Measurements from ENCODE around the gene NIPBL.
"Not testable (repeated sequence)": the region's sequence is repeated elsewhere in the genome, so short reads cannot be mapped to it uniquely, and the experiment has no call there.

The NIPBL gene

GRCh38 chr5:36901077-36901476, 24.5 kb downstream of the NIPBL start:
- H3K27me3 Mint-ChIP-seq, H3K4me3 Mint-ChIP-seq, CTCF ChIA-PET, H3K27ac Mint-ChIP-seq, DNase-seq: not testable (repeated sequence)
- Mint-ChIP-seq H3K36me3 (peaks cover 13% of the 10 kb centered on the region), H3K4me1 (peaks cover 24% of the 10 kb centered on the region), H3K9me3 (peaks cover 12% of the 10 kb centered on the region)

DNA sequence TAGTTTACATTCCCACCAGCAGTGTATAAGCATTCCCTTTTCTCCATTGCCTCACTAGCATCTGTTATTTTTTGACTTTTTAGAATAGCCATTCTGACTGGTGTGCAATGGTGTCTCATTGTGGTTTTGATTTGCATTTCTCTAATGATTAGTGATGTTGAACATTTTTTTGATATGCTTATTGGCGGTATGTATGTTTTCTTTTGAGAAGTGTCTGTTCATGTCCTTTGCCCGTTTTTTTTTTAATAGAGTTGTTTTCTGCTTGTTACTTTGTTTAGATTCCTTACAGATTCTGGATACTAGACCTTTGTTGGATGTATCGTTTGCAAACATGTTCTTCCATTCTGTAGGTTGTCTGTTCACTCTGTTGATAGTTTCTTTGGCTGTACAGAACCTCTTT, 25.3 kb downstream of the NIPBL start:
- Mint-ChIP-seq H3K9me3 (peaks cover 12% of the 10 kb centered on the region), H3K27ac (no peak overlapping the region), H3K4me1 (peaks cover 21% of the 10 kb centered on the region), H3K27me3 (no peaks in the 10 kb centered on the region), H3K4me3 (no peak overlapping the region), H3K36me3 (peaks cover 13% of the 10 kb centered on the region)
- no peak for DNase-seq
- CTCF ChIA-PET = interaction anchor here (0.7 kb wide), 1 partner anchor 652 kb away, joined by 3 read pairs; no protein-coding TSS in a partner anchor

DNA sequence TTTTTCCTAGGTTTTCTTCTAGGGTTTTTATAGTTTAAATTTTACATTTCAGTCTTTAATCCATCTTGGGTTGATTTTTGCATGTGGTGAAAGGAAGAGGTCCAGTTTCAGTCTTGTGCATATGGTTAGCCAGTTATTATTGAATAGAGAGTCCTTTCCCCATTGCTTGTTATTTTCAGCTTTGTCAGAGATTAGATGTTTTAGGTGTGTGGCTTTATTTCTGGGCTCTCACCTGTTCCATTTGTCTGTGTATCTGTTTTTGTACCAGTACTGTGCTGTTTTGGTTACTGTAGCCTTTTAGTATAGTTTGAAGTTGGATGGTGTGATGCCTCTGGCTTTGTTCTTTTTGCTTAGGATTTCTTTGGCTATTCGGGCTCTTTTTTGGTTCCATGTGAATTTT, 25.8 kb downstream of the NIPBL start:
- DNase-seq = no peak
- Mint-ChIP-seq H3K27ac (peak overlapping the region; percentile 43), H3K27me3 (no peaks in the 10 kb centered on the region), H3K4me1 (peaks cover 21% of the 10 kb centered on the region), H3K36me3 (peaks cover 13% of the 10 kb centered on the region), H3K9me3 (peaks cover 12% of the 10 kb centered on the region), H3K4me3 (no peak overlapping the region)
- CTCF ChIA-PET = interaction anchor here (0.7 kb wide), 1 partner anchor 652 kb away, joined by 3 read pairs; no protein-coding TSS in a partner anchor

- CTCF ChIA-PET = interaction anchor here (1.8 kb wide), 1 partner anchor 37 kb away, joined by 3 read pairs; no protein-coding TSS in a partner anchor
- no peak overlapping the region for H3K27ac Mint-ChIP-seq
- no peaks in the 10 kb centered on the region for H3K27me3 Mint-ChIP-seq
- no peak for DNase-seq
- peaks cover 12% of the 10 kb centered on the region for H3K9me3 Mint-ChIP-seq
- H3K4me1 Mint-ChIP-seq = peaks cover 28% of the 10 kb centered on the region
- H3K36me3 Mint-ChIP-seq = peaks cover 13% of the 10 kb centered on the region
- H3K4me3 Mint-ChIP-seq = no peak overlapping the region
Observed at GRCh38 chr5:36904677-36905076, 28.1 kb downstream of the NIPBL start.

- Mint-ChIP-seq H3K9me3 (peaks cover 2% of the 10 kb centered on the region), H3K27ac (no peak overlapping the region), H3K36me3 (peaks cover 5% of the 10 kb centered on the region), H3K4me3 (no peak overlapping the region), H3K4me1 (peaks cover 18% of the 10 kb centered on the region), H3K27me3 (no peaks in the 10 kb centered on the region)
- no peak for DNase-seq
- CTCF ChIA-PET = no interaction called here
Observed at GRCh38 chr5:36908544-36909260, 32.1 kb downstream of the NIPBL start.

DNA sequence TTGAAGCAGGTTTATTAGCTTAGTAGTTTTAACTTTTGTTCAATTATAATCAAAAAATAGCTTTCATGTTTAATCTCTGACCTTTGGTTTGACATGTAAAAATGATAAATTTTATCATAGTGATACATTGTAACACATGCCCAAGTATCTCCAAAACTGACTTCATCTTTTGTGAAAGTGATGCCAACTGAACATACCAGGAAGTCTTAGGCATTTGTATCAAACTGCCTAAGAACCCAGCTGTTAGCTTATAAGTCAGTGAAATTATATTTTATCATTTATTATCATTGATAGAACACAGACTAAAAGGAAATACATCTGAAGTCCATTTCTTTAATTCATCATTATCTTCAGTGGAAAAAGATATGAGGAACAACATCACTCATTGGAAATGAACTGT, 39.1 kb downstream of the NIPBL start:
- Mint-ChIP-seq H3K4me3 (no peak overlapping the region), H3K4me1 (peaks cover 3% of the 10 kb centered on the region), H3K36me3 (peaks cover 9% of the 10 kb centered on the region), H3K27me3 (no peaks in the 10 kb centered on the region), H3K9me3 (peaks cover 8% of the 10 kb centered on the region), H3K27ac (no peak overlapping the region)
- CTCF ChIA-PET = no interaction called here
- DNase-seq = no peak

DNA sequence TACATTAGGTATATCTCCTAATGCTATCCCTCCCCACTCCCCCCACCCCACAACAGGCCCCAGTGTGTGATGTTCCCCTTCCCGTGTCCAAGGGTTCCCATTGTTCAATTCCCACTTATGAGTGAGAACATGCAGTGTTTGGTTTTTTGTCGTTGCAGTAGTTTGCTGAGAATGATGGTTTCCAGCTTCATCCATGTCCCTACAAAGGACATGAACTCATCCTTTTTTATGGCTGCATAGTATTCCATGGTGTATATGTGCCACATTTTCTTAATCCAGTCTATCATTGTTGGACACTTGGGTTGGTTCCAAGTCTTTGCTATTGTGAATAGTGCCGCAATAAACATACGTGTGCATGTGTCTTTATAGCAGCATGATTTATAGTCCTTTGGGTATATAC, 40.0 kb downstream of the NIPBL start:
- DNase-seq, H3K27ac Mint-ChIP-seq, H3K4me1 Mint-ChIP-seq, CTCF ChIA-PET, H3K4me3 Mint-ChIP-seq, H3K27me3 Mint-ChIP-seq, H3K9me3 Mint-ChIP-seq: not testable (repeated sequence)
- peaks cover 12% of the 10 kb centered on the region for H3K36me3 Mint-ChIP-seq

GRCh38 chr5:36917358-36917757, 40.8 kb downstream of the NIPBL start:
- H3K9me3 Mint-ChIP-seq, H3K27ac Mint-ChIP-seq, DNase-seq, H3K4me1 Mint-ChIP-seq, H3K27me3 Mint-ChIP-seq, H3K4me3 Mint-ChIP-seq, CTCF ChIA-PET: not testable (repeated sequence)
- H3K36me3 Mint-ChIP-seq = peaks cover 12% of the 10 kb centered on the region

- no peak overlapping the region for H3K27ac Mint-ChIP-seq
- H3K36me3 Mint-ChIP-seq = peaks cover 12% of the 10 kb centered on the region
- peaks cover 8% of the 10 kb centered on the region for H3K9me3 Mint-ChIP-seq
- H3K4me1 Mint-ChIP-seq = peaks cover 3% of the 10 kb centered on the region
- H3K4me3 Mint-ChIP-seq = no peak overlapping the region
- DNase-seq = no peak
- CTCF ChIA-PET = no interaction called here
- no peaks in the 10 kb centered on the region for H3K27me3 Mint-ChIP-seq
Observed at GRCh38 chr5:36919238-36919637, 42.7 kb downstream of the NIPBL start.

DNA sequence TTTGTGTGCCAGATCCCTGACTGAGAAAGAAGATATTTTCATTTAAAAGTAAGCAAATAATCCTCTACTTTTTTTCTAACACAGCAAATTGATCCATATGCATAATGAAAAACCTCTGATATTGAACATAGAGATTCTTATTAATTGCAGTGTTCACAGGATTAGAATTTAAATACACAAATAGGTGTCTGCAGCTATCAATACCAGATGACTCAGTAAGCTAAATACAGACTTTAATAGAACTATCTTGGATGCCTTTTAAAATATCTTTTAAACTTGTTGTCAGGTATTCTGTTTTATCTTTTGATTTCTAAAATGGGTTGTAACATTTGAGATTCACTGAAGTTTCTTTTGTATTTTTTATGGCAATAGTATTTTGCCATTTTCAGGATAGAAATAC, 43.1 kb downstream of the NIPBL start:
- no peak overlapping the region for H3K4me3 Mint-ChIP-seq
- H3K27me3 Mint-ChIP-seq = no peaks in the 10 kb centered on the region
- peaks cover 3% of the 10 kb centered on the region for H3K4me1 Mint-ChIP-seq
- H3K27ac Mint-ChIP-seq = no peak overlapping the region
- DNase-seq = no peak
- peaks cover 12% of the 10 kb centered on the region for H3K36me3 Mint-ChIP-seq
- CTCF ChIA-PET = no interaction called here
- peaks cover 8% of the 10 kb centered on the region for H3K9me3 Mint-ChIP-seq

DNA sequence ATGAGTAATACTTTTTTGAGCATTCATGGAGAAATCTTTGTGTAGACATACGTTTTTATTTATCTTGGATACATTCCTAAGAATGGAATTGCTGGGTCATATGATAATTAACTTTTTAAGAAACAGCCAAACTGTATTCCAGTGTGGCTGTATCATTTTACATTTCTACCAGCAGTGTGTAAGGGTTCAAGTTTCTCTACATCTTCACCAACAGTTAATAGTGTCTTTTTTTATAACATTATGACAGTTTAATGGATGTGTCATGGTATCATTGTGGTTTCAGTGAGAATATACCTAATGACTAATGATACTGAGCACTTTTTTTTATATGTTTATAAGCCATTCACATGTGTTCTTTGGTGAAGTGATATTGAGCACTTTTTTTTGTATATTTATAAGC, 52.4 kb downstream of the NIPBL start:
- no peak for DNase-seq
- Mint-ChIP-seq H3K27me3 (no peaks in the 10 kb centered on the region), H3K4me3 (no peak overlapping the region), H3K27ac (no peak overlapping the region), H3K9me3 (no peaks in the 10 kb centered on the region), H3K36me3 (peaks cover 18% of the 10 kb centered on the region), H3K4me1 (peaks cover 7% of the 10 kb centered on the region)
- CTCF ChIA-PET = no interaction called here

DNA sequence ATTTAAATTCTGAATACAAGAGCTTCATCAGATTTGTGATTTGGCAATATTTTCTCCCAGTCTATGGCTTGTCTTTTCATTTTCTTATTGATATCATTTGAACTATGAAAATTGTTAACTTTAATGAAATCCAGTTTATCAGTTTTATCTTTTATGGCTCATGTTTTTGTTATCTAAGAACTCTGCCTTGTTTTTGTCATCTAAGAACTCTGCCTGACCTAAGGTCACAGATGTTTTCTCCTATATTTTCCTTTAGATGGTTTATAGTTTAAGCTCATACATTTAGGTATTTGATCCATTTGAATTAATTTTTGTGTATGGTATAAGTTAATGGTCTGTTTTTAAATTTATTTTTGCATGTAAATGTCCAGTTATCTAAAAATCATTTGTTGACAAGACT, 52.9 kb downstream of the NIPBL start:
- no peaks in the 10 kb centered on the region for H3K27me3 Mint-ChIP-seq
- DNase-seq = no peak
- H3K4me3 Mint-ChIP-seq = no peak overlapping the region
- H3K9me3 Mint-ChIP-seq = no peaks in the 10 kb centered on the region
- no peak overlapping the region for H3K27ac Mint-ChIP-seq
- peaks cover 18% of the 10 kb centered on the region for H3K36me3 Mint-ChIP-seq
- peaks cover 7% of the 10 kb centered on the region for H3K4me1 Mint-ChIP-seq
- CTCF ChIA-PET = no interaction called here

DNA sequence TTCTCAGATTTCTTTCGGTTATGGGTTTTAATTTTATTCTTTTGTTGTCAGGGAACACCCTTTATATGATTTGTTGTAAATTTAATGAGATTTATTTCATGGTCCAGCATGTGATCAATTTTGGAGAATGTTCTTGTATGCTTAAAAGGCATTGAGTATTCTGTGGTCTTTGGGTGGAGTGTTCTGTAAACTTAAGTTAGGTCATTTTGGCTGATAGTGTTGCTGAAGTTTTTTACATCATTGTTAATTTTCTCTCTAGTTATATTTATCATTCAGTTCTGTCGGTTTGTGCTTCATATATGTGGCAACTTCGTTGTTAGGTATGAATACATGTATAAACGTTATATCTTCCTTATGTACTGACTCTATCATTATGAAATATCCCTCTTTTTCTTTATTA, 55.5 kb downstream of the NIPBL start:
- H3K9me3 Mint-ChIP-seq = no peaks in the 10 kb centered on the region
- H3K27ac Mint-ChIP-seq = no peak overlapping the region
- no peaks in the 10 kb centered on the region for H3K27me3 Mint-ChIP-seq
- CTCF ChIA-PET = no interaction called here
- no peak for DNase-seq
- peaks cover 7% of the 10 kb centered on the region for H3K4me1 Mint-ChIP-seq
- H3K36me3 Mint-ChIP-seq = peaks cover 13% of the 10 kb centered on the region
- H3K4me3 Mint-ChIP-seq = no peak overlapping the region

- H3K4me1 Mint-ChIP-seq = peaks cover 5% of the 10 kb centered on the region
- CTCF ChIA-PET = no interaction called here
- no peaks in the 10 kb centered on the region for H3K27me3 Mint-ChIP-seq
- H3K9me3 Mint-ChIP-seq = no peaks in the 10 kb centered on the region
- H3K4me3 Mint-ChIP-seq = no peak overlapping the region
- peaks cover 13% of the 10 kb centered on the region for H3K36me3 Mint-ChIP-seq
- H3K27ac Mint-ChIP-seq = no peak overlapping the region
- DNase-seq = no peak
Observed at GRCh38 chr5:36932699-36933098, 56.1 kb downstream of the NIPBL start.

DNA sequence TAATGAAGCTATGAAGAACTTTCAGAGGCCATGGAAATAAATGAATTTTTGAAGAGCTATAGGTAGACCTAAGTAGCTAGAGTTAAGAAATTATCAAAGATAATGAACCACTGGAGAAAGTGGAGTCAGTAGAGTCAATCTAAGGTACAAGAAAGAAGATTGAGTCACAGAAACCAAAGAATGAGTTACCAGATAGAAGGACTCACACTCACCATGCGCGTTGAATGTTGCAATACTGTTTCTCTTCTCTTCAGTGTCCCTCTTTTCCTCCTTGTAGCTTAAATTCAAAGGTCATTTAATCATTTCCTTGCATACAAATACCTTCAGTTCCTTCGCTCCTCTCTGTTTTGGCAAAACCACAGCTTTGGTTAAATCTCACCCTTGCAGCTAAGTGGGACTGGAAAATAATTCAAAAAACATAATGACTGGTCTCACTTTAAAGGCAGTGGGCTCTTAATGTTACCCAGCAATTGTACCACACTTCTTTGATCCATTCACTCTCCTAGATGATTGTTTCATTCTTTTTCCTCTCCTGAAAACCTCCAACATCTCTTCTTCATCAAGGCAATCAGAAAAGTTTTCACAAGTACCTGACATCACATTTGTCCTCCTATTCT, 58.3 kb downstream of the NIPBL start:
- Mint-ChIP-seq H3K27me3 (no peaks in the 10 kb centered on the region), H3K4me1 (no peaks in the 10 kb centered on the region), H3K27ac (no peak overlapping the region), H3K4me3 (no peak overlapping the region), H3K9me3 (no peaks in the 10 kb centered on the region), H3K36me3 (peaks cover 13% of the 10 kb centered on the region)
- CTCF ChIA-PET = no interaction called here
- no peak for DNase-seq

All from activated naive CD4-positive, alpha-beta T cell treated with anti-CD3 and anti-CD28 coated beads, Interleukin-2, amount 10 ng/mL, durations not matched to agents 7 days and 5 days (primary cell).